Lung (tissue), 12 donors: ENCODE results near the gene BTNL9. TPM values are rescaled to one million over a fixed set of nuclear protein-coding genes. Genes with fewer than 3 reads are reported as not detected.

Experiments used
- ATAC-seq: fragments of 200-7000 bp; cut with Tn5 transposase; one replicate; pipeline ENCODE4 v1.9.1; 2020; ENCODE audit warnings: moderate number of reproducible peaks; ENCODE audit not compliant: insufficient read depth, low FRiP score
- DNase-seq, 3 donors: peaks; one replicate each; pipeline ENCODE4 v3.0.0-alpha.2; 2013 to 2017
- H3K27ac ChIP-seq, 2 donors: one replicate each; pipeline ENCODE4 v1.5.1; 2013; ENCODE audit warnings: mild to moderate bottlenecking in 2 of 2, moderate library complexity in 2 of 2, control low read depth in 1 of 2, inconsistent platforms in 1 of 2, low read depth in 1 of 2, low read length in 1 of 2
- H3K27me3 ChIP-seq, 3 donors: one replicate each; pipeline ENCODE4 v1.5.1; 2013; ENCODE audit warnings: low read length in 2 of 3; ENCODE audit not compliant: control insufficient read depth in 3 of 3, insufficient read depth in 3 of 3
- H3K36me3 ChIP-seq, 4 donors: one replicate each; pipeline ENCODE4 v1.5.1; 2013; ENCODE audit warnings: low read length in 4 of 4, mild to moderate bottlenecking in 1 of 4, moderate library complexity in 1 of 4; ENCODE audit not compliant: control insufficient read depth in 4 of 4, insufficient read depth in 4 of 4
- H3K4me1 ChIP-seq, 5 donors: one replicate each; pipeline ENCODE4 v1.5.1; 2013; ENCODE audit warnings: low read length in 5 of 5, mild to moderate bottlenecking in 2 of 5, moderate library complexity in 1 of 5; ENCODE audit not compliant: control insufficient read depth in 5 of 5, insufficient read depth in 5 of 5
- H3K4me3 ChIP-seq: one replicate; pipeline ENCODE4 v1.5.1; 2013; ENCODE audit warnings: mild to moderate bottlenecking, control low read depth, moderate library complexity
- H3K9ac ChIP-seq, 2 donors: one replicate each; pipeline ENCODE4 v1.5.1; 2013; ENCODE audit warnings: low read length in 2 of 2, control low read depth in 1 of 2; ENCODE audit not compliant: insufficient read depth in 1 of 2
- H3K9me3 ChIP-seq, 4 donors: one replicate each; pipeline ENCODE4 v1.5.1; 2013; ENCODE audit warnings: low read length in 3 of 4, mild to moderate bottlenecking in 1 of 4, moderate library complexity in 1 of 4; ENCODE audit not compliant: control insufficient read depth in 4 of 4, insufficient read depth in 3 of 4
- CTCF ChIP-seq: IDR thresholded peaks from 2 replicates; pipeline ENCODE4 v1.5.1; 2012; ENCODE audit warnings: mild to moderate bottlenecking; ENCODE audit errors: control extremely low read depth, extremely low read depth
- WGBS, 2 donors: extraction: QIAGEN DNeasy Blood & Tissue Kit; methylation state at CpG; one replicate each; pipeline ENCODE4 v1.1.7; 2013; 5-methylcytosine and 5-hydroxymethylcytosine counted together
- polyA plus RNA-seq, 2 donors: library from polyadenylated mRNA; stranded (reverse); fragments of 200-250 nt; gene quantifications; one replicate each; pipeline ENCODE4 v1.2.1, GENCODE V29; 2013
- total RNA-seq, 2 donors: library from RNA; depleted of rRNA in 1 of 2; stranded (reverse); fragments of >200 nt in 1 of 2; gene quantifications; one replicate each; pipeline ENCODE4 v1.2.1, GENCODE V29; 2014 to 2021
- donor health status: control.
- donor health status: control.
- donor health status: Bipolar disorder and iron deficiency.
- donor health status: healthy.
- donor health status: DM: yes; HTN: yes; CAD: no.

The BTNL9 gene
- total and polyA plus RNA-seq, 4 donors = 23.5 to 73.1 (median 62.3) TPM

GRCh38 chr5:181047288-181047687 is 7.2 kb downstream of the BTNL9 start:
- H3K9me3 ChIP-seq = no peaks in the 10 kb centered on the region
- DNase-seq (no peak), ATAC-seq (no peak)
- TF ChIP-seq CTCF = no peak
- H3K27ac ChIP-seq = no peak overlapping the region
- WGBS, 2 donors = 83 to 93% methylated on average over 2 of the region's 2 CpGs
- no peaks in the 10 kb centered on the region for H3K36me3 ChIP-seq
- no peak overlapping the region for H3K4me3 ChIP-seq
- H3K4me1 ChIP-seq = peaks cover 0 to 11% (median 0%) of the 10 kb centered on the region in 5 donors
- no peak overlapping the region for H3K9ac ChIP-seq
- peaks cover 0 to 59% (median 31%) of the 10 kb centered on the region in 3 donors for H3K27me3 ChIP-seq

GRCh38 chr5:181047921-181048320 is 7.9 kb downstream of the BTNL9 start:
- no peak for TF ChIP-seq CTCF
- WGBS, 2 donors = 94 to 95% methylated on average over 15 of the region's 15 CpGs
- H3K27ac ChIP-seq = no peak overlapping the region
- peaks cover 0 to 13% (median 0%) of the 10 kb centered on the region in 5 donors for H3K4me1 ChIP-seq
- DNase-seq = no peak
- H3K9me3 ChIP-seq = no peaks in the 10 kb centered on the region
- peaks cover 0 to 57% (median 32%) of the 10 kb centered on the region in 3 donors for H3K27me3 ChIP-seq
- no peaks in the 10 kb centered on the region for H3K36me3 ChIP-seq
- no peak overlapping the region for H3K9ac ChIP-seq
- ATAC-seq = no peak
- no peak overlapping the region for H3K4me3 ChIP-seq

GRCh38 chr5:181050016-181050415 is 9.9 kb downstream of the BTNL9 start:
- no peak overlapping the region for H3K27ac ChIP-seq
- DNase-seq (no peak), ATAC-seq (no peak)
- peaks cover 0 to 19% (median 3%) of the 10 kb centered on the region in 5 donors for H3K4me1 ChIP-seq
- H3K36me3 ChIP-seq = no peaks in the 10 kb centered on the region
- H3K27me3 ChIP-seq = peaks cover 0 to 65% (median 49%) of the 10 kb centered on the region in 3 donors
- TF ChIP-seq CTCF = no peak
- no peak overlapping the region for H3K9ac ChIP-seq
- WGBS, 2 donors = 93 to 97% methylated on average over 5 of the region's 5 CpGs
- H3K9me3 ChIP-seq = no peaks in the 10 kb centered on the region
- H3K4me3 ChIP-seq = no peak overlapping the region
